Hepatic stellate cell (primary cell): Measurements from ENCODE around the gene OXCT2.

Experiments
- DNase-seq: peaks from one replicate; pipeline ENCODE4 v3.0.0; 2011; ENCODE audit warnings: low spot score

The OXCT2 gene

GRCh38 chr1:39762550-39763540, 8.3 kb downstream of the OXCT2 start:
- no peak for DNase-seq

DNA sequence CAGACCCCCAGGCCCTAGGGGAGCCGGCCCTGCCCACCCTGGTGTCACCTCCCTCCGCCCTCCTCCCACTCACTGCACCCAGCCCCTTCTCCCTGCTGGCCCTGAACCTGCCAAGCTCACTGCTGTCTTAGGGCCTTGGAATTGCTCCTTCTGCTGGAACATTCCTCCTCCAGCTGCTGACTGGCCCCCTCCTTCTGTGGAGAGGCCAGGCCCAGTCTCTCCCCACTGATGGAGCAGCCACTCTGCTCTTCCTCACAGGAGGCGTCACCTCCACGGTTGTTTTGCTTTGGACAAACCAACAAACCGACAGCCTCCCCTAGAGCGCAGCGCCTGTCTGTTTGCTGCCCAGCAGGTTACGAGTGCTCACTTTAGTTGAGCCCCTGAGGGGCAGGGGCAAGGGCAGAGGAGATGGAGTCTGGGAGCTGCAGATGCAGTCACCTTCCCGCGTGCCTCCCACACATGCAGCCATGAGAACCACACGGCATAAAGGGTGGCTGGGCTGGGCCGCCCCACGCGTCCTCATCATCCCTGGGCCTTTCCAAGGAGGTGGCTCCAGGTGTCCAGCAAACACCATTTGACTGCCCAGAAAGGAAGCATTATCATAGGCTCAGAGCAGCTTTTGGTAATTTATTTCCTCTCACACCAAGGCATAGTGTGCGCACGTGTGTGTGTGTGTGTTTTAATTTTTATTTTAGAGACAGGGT, 9.4 kb downstream of the OXCT2 start:
- no peak for DNase-seq

DNA sequence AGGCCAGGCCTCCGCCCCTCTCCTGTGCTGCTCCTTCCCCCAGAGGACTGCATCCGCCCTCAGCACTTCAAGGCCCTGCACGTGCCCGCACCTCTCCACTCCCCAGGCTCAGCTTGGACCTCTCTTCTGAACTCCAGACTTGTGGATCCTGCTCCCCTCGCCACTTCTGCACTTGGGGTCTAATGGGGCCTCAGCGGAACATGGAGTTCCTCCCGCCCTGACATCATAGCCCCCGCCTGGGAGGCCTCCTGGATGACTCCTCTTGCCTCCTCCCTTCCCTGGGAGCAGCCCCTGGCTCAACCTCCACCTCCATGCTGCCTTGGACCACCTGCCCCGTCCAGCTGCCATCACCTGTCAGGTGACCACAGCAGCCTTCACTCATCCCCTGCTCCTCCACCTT, 10.1 kb downstream of the OXCT2 start:
- DNase-seq = no peak

DNA sequence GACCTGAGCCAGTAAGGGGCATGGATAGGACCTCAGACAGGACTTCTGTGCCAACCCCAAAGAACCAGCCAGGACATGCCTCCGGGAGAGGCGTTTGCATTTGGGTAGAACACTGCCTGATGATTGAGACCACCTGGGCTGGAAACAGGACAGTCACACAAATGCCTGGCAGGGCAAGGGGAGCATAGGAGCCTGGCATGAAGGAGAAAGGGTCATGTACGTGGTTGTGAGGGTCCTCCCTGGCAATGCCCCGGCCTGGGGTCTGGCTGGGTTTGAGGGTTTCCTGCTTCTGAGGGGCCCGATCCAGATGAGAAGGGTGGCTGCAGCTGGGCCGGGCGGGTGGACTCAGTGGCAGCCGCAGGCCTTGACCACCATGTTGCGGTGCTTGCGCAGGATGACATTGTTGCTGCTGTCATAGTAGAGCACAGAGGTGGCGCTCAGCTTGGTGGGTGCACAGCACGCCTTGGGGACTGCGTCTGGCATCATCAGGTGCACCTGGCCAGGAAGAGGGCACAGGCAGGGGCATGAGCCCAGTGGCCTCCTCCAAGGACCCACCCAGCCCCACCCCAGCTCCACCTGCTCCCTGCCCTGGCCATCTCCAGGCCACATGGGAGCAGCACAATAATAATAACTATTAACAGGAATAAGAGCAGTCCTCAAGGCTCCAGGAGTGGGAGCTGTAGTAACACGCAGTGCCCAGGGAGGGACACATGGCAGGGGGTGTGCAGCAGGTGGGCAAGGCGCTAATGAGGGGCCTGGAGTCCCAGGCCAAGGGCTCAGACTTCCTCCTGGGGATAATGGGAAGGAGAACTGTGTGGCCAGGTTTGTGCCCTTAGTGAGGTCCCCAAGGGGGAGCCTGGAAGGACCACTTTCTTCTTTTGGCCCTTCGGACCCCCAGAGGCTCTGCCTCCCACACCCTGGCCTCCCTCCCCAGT, 10.8 kb downstream of the OXCT2 start:
- no peak for DNase-seq

GRCh38 chr1:39759436-39759726, 11.8 kb downstream of the OXCT2 start:
- no peak for DNase-seq

GRCh38 chr1:39758556-39759435, 12.4 kb downstream of the OXCT2 start:
- no peak for DNase-seq

- DNase-seq = no peak
Measured at GRCh38 chr1:39757501-39757900, 13.6 kb downstream of the OXCT2 start.

GRCh38 chr1:39755965-39756659, 15.0 kb downstream of the OXCT2 start:
- no peak for DNase-seq

- no peak for DNase-seq
Measured at GRCh38 chr1:39754906-39755504, 16.1 kb downstream of the OXCT2 start.

DNA sequence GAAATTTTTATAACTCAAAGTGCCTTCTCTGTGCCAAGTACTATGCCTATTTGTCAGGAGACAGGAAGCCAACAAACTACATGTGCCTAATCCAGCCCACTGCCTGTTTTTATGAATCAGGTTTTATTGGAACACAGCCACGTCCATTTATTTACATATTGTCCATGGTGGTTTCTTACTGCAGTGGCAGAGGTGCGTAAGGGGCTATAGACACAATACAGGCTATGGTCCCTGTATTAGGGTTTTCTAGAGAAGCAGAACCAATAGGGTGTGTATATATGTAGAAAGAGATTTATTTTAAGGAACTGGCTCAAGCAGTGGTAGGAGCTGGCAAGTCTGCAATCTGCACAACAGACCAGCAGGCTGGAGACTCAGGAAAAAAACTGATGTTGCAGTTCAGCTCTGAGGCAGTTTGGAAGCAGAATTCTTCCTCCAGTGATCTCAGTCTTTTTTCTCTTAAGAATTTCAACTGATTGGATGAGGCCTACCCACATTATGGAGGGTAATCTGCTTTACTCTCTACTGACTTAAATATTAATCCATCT, 17.1 kb downstream of the OXCT2 start:
- DNase-seq = no peak

- no peak for DNase-seq
Measured at GRCh38 chr1:39753132-39754025, 17.8 kb downstream of the OXCT2 start.

DNA sequence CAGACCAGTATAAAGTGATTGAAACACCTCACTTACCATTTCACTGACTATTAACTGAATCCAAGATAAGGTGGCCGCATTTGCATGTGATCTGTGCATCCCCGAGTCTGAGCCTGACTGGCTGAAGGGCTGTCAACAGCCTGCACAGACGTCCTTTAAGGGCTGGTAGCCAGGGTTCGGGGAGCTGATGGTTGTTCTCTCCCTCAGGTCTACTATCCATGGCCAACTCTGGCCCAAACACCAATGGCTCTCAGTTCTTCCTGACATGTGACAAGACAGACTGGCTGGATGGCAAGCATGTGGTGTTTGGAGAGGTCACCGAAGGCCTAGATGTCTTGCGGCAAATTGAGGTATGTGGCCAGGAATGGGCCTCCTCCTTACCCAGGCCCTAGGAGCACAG, 18.4 kb downstream of the OXCT2 start:
- no peak for DNase-seq

DNA sequence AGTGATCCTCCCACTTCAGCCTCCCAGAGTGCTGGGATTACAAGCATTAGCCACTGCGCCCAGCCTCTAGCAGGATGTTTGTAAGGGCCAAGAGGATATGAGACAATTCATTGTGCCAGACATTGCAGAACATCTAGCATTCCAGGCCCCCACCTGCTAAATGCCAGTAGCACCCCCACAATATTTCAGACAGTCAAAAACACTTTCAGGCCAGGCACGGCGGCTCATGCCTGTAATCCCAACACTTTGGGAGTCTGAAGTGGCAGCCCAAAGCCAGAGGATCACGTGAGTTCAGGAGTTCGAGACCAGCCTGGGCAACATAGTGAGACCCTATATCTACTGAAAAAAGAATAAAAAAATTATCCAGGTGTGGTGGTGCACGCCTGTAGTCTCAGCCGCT, 19.6 kb downstream of the OXCT2 start:
- DNase-seq = no peak

GRCh38 chr1:39745016-39745670, 26.0 kb downstream of the OXCT2 start:
- no peak for DNase-seq

- peak; percentile 74 for DNase-seq
Measured at GRCh38 chr1:39738622-39739366, 32.4 kb downstream of the OXCT2 start, which contains the start of gene PPIE. PPIE (plus strand) TSS chr1:39738882; CDS start chr1:39738901, 19 bp downstream.

- DNase-seq = peak; percentile 58
Measured at GRCh38 chr1:39737546-39738169, 33.5 kb downstream of the OXCT2 start.

DNA sequence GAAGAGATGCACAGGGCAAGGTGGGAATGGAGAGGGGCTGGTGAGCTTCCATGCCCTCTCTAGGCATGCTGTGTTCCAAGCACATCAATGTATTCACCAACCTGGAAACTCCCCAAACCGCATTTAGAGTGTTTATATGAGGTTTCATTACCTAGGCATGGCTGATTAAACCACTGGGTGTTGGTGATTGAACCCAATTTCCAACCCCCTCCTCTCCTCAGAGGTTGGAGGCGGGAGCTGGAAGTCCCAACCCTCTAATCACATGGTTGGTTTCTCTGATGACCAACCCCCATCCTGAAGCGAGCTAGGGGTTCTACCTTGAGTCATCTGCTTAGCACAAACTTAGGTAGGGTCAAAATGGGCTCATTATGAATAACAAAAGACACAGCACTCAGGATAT, 35.4 kb downstream of the OXCT2 start:
- no peak for DNase-seq
